GM12874 (cell line): ENCODE measurements around the gene CCND1.

ENCODE experiments used
- TF ChIP-seq, protein P1 (sequence below): IDR thresholded peaks from 2 replicates; pipeline ENCODE4 v1.5.1; 2011; ENCODE audit warnings: low read depth, mild to moderate bottlenecking, control low read depth, low read length, moderate library complexity; ENCODE audit not compliant: insufficient read depth

Gene CCND1

DNA sequence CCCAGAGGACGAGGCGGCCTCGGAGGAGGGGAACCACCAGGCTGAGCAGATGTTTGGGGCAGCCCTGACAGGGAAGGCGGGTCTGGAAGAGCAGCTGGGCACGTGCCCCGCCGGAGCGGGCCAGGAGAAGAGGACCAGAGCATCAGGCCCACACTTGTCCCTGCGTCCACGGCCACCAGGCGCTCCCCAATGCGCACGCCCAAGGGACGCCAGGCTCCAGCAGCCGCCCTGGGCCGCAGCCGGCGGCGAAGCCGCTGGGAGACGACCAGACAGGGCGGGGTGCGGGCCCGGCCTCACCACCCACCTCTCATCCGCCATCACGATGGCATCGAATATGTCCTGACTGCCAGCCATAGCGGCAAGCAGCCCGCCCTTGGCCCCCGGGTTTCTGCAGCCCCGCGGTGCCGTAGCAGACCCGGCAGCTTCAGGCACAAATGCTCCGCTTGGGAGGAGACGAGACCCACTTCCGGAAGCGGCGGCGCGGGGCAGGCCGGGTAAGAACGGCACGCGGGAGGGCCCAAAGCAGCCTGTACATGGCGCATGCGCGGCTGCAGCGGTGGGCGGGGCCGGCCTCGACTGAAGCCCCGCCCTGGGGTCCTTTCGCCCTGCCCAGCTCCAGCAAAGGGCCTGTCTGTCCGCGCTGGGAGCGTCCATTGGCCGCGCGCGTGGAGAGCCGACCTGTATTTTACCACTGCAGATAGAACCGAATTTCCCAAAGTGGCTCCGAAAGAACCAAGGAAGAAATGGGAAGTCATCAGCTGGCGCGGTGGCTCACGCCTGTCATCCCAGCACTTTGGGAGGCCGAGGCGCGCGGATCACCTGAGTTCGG, 34.1 kb downstream of the CCND1 start, which contains the start of gene LTO1:
Gene LTO1, minus strand, starts transcription at position 468 of the 829 bp plus-strand sequence. Its CDS starts 114 bp downstream, at position 354.
- TF ChIP-seq, protein P1, sequence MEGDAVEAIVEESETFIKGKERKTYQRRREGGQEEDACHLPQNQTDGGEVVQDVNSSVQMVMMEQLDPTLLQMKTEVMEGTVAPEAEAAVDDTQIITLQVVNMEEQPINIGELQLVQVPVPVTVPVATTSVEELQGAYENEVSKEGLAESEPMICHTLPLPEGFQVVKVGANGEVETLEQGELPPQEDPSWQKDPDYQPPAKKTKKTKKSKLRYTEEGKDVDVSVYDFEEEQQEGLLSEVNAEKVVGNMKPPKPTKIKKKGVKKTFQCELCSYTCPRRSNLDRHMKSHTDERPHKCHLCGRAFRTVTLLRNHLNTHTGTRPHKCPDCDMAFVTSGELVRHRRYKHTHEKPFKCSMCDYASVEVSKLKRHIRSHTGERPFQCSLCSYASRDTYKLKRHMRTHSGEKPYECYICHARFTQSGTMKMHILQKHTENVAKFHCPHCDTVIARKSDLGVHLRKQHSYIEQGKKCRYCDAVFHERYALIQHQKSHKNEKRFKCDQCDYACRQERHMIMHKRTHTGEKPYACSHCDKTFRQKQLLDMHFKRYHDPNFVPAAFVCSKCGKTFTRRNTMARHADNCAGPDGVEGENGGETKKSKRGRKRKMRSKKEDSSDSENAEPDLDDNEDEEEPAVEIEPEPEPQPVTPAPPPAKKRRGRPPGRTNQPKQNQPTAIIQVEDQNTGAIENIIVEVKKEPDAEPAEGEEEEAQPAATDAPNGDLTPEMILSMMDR: no peak

DNA sequence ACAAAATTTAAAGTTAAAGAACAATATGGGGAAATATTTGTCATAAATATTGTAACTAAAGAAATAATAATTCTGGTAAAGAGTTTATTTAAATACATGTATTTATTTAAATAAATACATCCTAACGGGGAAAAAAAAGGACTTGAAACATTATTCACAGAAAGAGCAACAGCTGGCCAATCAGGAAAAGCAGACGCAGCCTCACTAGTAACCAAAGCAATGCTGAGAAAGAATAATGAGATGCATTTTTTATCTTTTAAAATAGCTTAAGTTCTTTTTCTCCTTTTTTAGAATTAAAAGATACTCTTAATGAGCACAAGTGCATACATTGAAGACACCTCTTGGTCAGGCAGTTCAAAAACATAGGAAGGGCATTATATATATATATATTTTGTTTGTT, 36.8 kb downstream of the CCND1 start:
- TF ChIP-seq, protein P1: no peak

DNA sequence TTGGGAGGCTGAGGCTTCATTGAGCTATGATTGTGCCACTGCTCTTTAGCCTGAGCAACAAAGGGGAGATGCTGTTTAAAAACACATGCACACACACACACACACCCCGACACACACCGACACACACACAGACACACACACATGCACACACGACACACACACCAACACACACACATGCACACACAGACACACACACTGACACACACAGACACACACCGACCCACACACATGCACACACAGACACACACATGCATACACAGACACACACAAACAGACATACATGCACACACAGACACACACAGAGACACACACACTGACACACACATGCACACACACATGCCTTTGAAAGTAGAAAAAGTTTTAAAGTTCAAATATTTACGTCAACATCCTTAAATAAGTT, 39.7 kb downstream of the CCND1 start:
- TF ChIP-seq, protein P1: no peak

DNA sequence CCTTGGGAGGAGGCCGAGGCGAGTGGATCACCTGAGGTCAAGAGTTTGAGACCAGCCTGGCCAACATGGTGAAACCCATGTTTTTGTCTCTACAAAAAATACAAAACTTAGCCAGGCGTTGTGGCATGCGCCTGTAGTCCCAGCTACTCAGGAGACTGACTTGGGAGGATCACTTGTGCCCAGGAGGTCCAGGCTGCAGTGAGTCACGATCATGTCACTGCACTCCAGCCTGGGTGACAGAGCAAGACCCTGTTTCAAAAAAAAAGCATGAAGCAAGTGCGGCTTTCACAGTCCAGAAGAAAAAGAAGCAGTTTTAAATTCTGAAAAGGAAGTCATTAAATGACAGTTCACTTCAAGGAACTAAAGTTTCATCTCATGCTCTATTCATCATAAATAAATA, 41.3 kb downstream of the CCND1 start:
- TF ChIP-seq, protein P1: no peak

DNA sequence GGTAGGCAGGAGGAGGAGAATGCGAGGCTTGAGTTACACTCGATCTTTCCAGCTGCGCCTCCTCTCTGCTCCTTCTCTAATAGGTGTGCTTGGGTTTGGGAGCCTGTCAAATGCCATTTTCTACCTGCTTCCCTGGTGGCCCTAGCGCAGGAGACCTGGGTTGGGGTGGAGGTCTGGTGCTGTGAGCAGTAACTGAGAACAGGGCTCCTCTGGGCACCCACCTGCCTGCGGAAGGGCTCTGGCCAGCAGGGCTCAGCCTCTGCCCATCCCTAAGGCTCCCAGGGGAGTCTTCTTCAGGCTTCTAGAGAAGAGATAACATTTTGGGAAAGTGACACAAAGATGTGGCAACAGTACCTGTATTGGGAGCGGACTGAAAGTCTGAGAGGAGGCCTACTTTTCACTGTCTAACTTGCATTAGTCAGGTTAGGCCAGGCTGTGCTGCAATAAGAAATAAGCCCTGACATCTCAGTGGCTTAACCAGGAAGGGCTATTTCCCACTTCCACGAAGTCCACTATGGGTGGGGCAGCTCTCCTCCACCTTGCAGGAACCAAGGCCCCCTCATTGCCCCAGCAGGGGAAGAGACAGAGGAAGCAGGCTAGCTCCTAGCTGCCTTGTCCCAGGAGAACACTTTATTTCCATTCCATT, 41.8 kb downstream of the CCND1 start:
- TF ChIP-seq, protein P1: no peak

DNA sequence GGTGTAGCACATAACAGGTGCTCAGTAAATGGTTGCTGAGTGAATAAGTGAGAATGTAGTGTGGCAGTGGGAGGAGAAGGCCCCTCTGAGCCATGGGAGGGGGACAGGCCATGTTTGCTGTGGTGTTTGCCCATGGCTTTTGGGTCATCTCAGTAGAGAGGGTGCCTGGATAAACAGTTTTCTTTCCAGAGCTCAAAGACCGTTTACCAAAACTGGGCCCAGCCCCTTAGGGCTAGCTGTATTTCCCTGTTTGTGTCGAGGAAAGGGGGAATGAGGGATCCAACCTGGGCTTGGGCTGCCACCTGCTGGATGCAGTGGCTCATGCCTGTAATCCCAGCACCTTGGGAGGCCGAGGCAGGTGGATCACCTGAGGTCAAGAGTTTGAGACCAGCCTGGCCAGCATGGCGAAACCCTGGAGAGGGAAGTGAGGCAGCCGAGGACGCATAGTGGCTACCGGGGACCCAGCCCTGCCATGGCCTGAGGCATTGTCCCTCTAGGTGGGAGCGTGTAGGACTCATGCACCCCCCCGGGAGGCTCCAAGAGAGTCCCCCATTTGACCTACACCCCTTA, 42.9 kb downstream of the CCND1 start:
- TF ChIP-seq, protein P1: peak; percentile 32; the same call in 1 of the 2 replicates

DNA sequence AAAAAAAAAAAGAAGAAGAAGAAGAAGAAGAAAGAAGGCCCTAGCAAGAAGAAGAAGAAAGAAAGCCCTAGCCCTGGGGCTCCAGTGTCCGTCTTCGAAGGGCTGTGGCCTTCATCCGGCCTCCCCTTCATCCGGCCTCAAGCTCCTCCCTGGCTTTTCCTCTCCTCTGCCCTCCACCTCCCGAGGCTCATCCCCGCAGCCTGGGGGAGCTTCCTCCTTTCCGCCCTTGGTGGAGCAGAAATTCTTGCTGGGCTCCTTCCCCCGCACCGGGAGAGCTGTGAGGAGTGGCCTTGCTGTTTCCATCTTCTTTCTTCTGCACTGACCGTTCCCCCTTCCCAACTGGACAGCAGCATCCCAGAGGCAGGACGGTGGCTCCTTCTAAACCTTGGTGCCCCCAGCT, 43.7 kb downstream of the CCND1 start:
- TF ChIP-seq, protein P1: no peak
